ENCODE data around the gene ATP2A1.

DNA sequence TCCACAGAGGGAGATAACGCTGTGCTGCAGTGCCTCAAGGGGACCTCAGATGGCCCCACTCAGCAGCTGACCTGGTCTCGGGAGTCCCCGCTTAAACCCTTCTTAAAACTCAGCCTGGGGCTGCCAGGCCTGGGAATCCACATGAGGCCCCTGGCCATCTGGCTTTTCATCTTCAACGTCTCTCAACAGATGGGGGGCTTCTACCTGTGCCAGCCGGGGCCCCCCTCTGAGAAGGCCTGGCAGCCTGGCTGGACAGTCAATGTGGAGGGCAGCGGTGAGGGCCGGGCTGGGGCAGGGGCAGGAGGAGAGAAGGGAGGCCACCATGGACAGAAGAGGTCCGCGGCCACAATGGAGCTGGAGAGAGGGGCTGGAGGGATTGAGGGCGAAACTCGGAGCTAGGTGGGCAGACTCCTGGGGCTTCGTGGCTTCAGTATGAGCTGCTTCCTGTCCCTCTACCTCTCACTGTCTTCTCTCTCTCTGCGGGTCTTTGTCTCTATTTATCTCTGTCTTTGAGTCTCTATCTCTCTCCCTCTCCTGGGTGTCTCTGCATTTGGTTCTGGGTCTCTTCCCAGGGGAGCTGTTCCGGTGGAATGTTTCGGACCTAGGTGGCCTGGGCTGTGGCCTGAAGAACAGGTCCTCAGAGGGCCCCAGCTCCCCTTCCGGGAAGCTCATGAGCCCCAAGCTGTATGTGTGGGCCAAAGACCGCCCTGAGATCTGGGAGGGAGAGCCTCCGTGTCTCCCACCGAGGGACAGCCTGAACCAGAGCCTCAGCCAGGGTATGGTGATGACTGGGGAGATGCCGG is 54.3 kb downstream of the ATP2A1 start:
- TF ChIP-seq EZH2 (IDR thresholded peaks at IDR 0.05; ENCODE audit: insufficient read depth, poor library complexity, severe bottlenecking) = no peak
- no peak for TF ChIP-seq EZH2phosphoT487 (IDR thresholded peaks at IDR 0.05; ENCODE audit: insufficient read depth, low read depth)

Data from GM23248 (cell line).